K562 (cell line): Measurements from ENCODE around the gene LDAF1. TPM values are rescaled to one million over a fixed set of nuclear protein-coding genes. Genes with fewer than 3 reads are reported as not detected.
A peak's percentile ranks its signal among the peaks of the same experiment; 100 is the strongest.

Source experiments
- ATAC-seq: fragments of 200-7000 bp; cut with Tn5 transposase; 3 replicates; pipeline ENCODE4 v1.9.1; 2020; ENCODE audit warnings: moderate library complexity
- BruUV-seq: library from RNA; stranded (reverse); fragments of 400-500 nt; replicated peaks from 2 replicates; lab custom pipeline; 2021; lab: Mats Ljungman, UMichigan
- CTCF ChIA-PET: fragments of 300-600 bp; formaldehyde crosslinking; extraction: SDS; loops from one replicate; lab custom pipeline; 2021; ENCODE audit warnings: low intra/inter-chr PET ratio; lab: Yijun Ruan, JAX
- POLR2A ChIA-PET: fragments of 300-600, 350-650 bp; sonication (Branson Sonifier 250); formaldehyde crosslinking; extraction: SDS; loops from one replicate; lab custom pipeline; 2021; ENCODE audit warnings: antibody characterized with exemption, inconsistent platforms; lab: Yijun Ruan, JAX
- DNase-seq, 4 experiments: peaks; one replicate each; pipeline versions ENCODE4 v3.0.0 to v3.0.0-alpha.2; 2011 to 2018; ENCODE audit warnings: low spot score in 3 of 4, mixed read lengths in 3 of 4; ENCODE audit errors: extremely low read depth in 1 of 4
- FAIRE-seq: peaks from 2 replicates; lab custom pipeline; 2011; peaks lifted over from hg19 to GRCh38; lab: Jason Lieb, UNC
- H2AFZ ChIP-seq: 2 replicates; pipeline ENCODE4 v1.6.0; 2011; ENCODE audit warnings: low read depth, low read length, control low read depth, inconsistent platforms
- H3K27ac ChIP-seq: fragments of 200-600 bp; 3 replicates; pipeline ENCODE4 v1.8.0; 2011; ENCODE audit warnings: low read depth, mild to moderate bottlenecking, control low read depth, inconsistent platforms, low read length, moderate library complexity, mixed read lengths; ENCODE audit errors: extremely low read depth
- H3K27me3 ChIP-seq, 2 experiments: fragments of 300-600 bp in 1 of 2; 2 replicates in 1 of 2; 3 replicates in 1 of 2; pipeline versions ENCODE4 v1.6.0 to v1.8.0; 2011; ENCODE audit warnings: inconsistent platforms in 2 of 2, low read length in 2 of 2, mild to moderate bottlenecking in 1 of 2, mixed read lengths in 1 of 2, moderate library complexity in 1 of 2; ENCODE audit not compliant: control insufficient read depth in 2 of 2, insufficient read depth in 2 of 2
- H3K36me3 ChIP-seq: fragments of 300-600 bp; 3 replicates; pipeline ENCODE4 v1.8.0; 2011; ENCODE audit warnings: mild to moderate bottlenecking, low read length, inconsistent platforms; ENCODE audit not compliant: control insufficient read depth, insufficient read depth
- H3K4me1 ChIP-seq, 2 experiments: fragments of 200-600 bp in 1 of 2; replicated peaks in 1 of 2; 2 replicates in 1 of 2; 3 replicates in 1 of 2; pipeline versions ENCODE4 v1.5.1 to v1.8.0; 2011; ENCODE audit warnings: inconsistent platforms in 2 of 2, low read length in 2 of 2, mild to moderate bottlenecking in 1 of 2, mixed read lengths in 1 of 2, moderate library complexity in 1 of 2; ENCODE audit not compliant: control insufficient read depth in 2 of 2, insufficient read depth in 2 of 2
- H3K4me2 ChIP-seq: 2 replicates; pipeline ENCODE4 v1.6.1; 2011; ENCODE audit warnings: low read length, control low read depth, inconsistent platforms, mixed read lengths; ENCODE audit not compliant: insufficient read depth
- H3K4me3 ChIP-seq: fragments of 200-600 bp; sonication (generic), shearing (Covaris generic); 2 replicates; pipeline ENCODE4 v1.5.1; 2016; ENCODE audit warnings: control low read depth, inconsistent platforms
- H3K79me2 ChIP-seq: fragments of 200-600 bp; 3 replicates; pipeline ENCODE4 v1.8.0; 2011; ENCODE audit warnings: low read length, inconsistent platforms; ENCODE audit not compliant: control insufficient read depth, insufficient read depth
- H3K9ac ChIP-seq, 2 experiments: 2 replicates each; pipeline versions ENCODE4 v1.6.0 to v1.6.1; 2011; ENCODE audit warnings: low read depth in 2 of 2, low read length in 2 of 2, control low read depth in 1 of 2, inconsistent platforms in 1 of 2, mild to moderate bottlenecking in 1 of 2, mixed read lengths in 1 of 2; ENCODE audit not compliant: insufficient read depth in 1 of 2
- H3K9me1 ChIP-seq: one replicate; pipeline ENCODE4 v1.6.0; 2011; ENCODE audit warnings: inconsistent platforms, mild to moderate bottlenecking, low read length, moderate library complexity; ENCODE audit not compliant: control insufficient read depth, insufficient read depth
- H3K9me3 ChIP-seq: replicated peaks from 2 replicates; pipeline ENCODE4 v1.5.1; 2011; ENCODE audit warnings: low read depth, low read length, inconsistent platforms; ENCODE audit not compliant: control insufficient read depth, insufficient read depth
- H4K20me1 ChIP-seq: replicated peaks from 2 replicates; pipeline ENCODE4 v1.6.1; 2011; ENCODE audit warnings: low read length, inconsistent platforms, mixed read lengths; ENCODE audit not compliant: control insufficient read depth, insufficient read depth
- ADNP ChIP-seq: fragments of 200-800 bp; sonication (Bioruptor generic); IDR thresholded peaks from 2 replicates; pipeline ENCODE4 v1.6.1; 2016; ENCODE audit warnings: missing genetic modification characterization, missing compliant biosample characterization
- BCOR ChIP-seq: fragments of 450-650 bp; IDR thresholded peaks from 2 replicates; pipeline ENCODE4 v1.6.1; 2016
- KDM1A ChIP-seq, 2 experiments: fragments of 450-650 bp; IDR thresholded peaks; 2 replicates each; pipeline ENCODE4 v1.6.1; 2016; ENCODE audit warnings: mild to moderate bottlenecking in 2 of 2
- RBM25 ChIP-seq: fragments of 200-400 bp; formaldehyde crosslinking; IDR thresholded peaks from 2 replicates; pipeline ENCODE4 v1.6.1; 2018; ENCODE audit warnings: low read length, low read depth, moderate library complexity; ENCODE audit not compliant: severe bottlenecking
- ZNF324 ChIP-seq: fragments of 250-450 bp; sonication (Bioruptor Pico); IDR thresholded peaks from 2 replicates; pipeline ENCODE4 v1.4.0; 2020; ENCODE audit warnings: mild to moderate bottlenecking
- ZNF436 ChIP-seq: fragments of 250-450, 450-650 bp; sonication (Bioruptor Pico); formaldehyde crosslinking; IDR thresholded peaks from 2 replicates; pipeline ENCODE4 v1.7.0; 2020; ENCODE audit warnings: mild to moderate bottlenecking
- WGBS: fragments of 100-300 bp; shearing (Covaris generic); methylation state at CpG from one replicate; pipeline ENCODE4 v1.1.6; 2016; ENCODE audit warnings: low coverage, mixed read lengths; ENCODE audit not compliant: insufficient coverage; ENCODE audit errors: missing lambda C conversion rate; 5-methylcytosine and 5-hydroxymethylcytosine counted together
- in situ Hi-C: fragments of 300-500 bp; cut with MboI; formaldehyde crosslinking; loops from 4 replicates; pipeline ENCODE4 v1.15.0; 2018; ENCODE audit warnings: inconsistent platforms, mixed read lengths
- intact Hi-C: fragments of 100-400 bp; cut with micrococcal nuclease; formaldehyde crosslinking; loops from 2 replicates; pipeline ENCODE4 v1.14.2; 2022
- polyA plus RNA-seq, 8 experiments: library from polyadenylated mRNA; depleted of rRNA in 4 of 8; stranded (reverse) in 5 of 8; unstranded in 3 of 8; fragments of >200 nt; fragmentation: Nextera tagmentation in 2 of 8; fragmentation: Illumina TruSeq in 1 of 8; extraction: Ambion mirVana in 2 of 8; extraction: Trizol in 1 of 8; gene quantifications; 2 replicates each; pipeline versions ENCODE4 v1.2.1 to v1.2.3, GENCODE V29; 2011 to 2014; ENCODE audit warnings: inconsistent platforms in 1 of 8, missing spikeins in 1 of 8
- total RNA-seq, 7 experiments: library from RNA; depleted of rRNA in 6 of 7; stranded (reverse); fragments of >200 nt in 6 of 7; fragmentation: Illumina TruSeq in 2 of 7; extraction: Trizol in 2 of 7; gene quantifications; 2 replicates each; pipeline versions ENCODE4 v1.2.1 to v1.2.3, GENCODE V29; 2011 to 2021; ENCODE audit warnings: low replicate concordance in 1 of 7
- TF ChIP-seq, protein P1 (sequence below): fragments of 250-450 bp; sonication (Bioruptor Pico); IDR thresholded peaks from 2 replicates; pipeline ENCODE4 v1.8.0; 2022; ENCODE audit warnings: moderate library complexity, mild to moderate bottlenecking, inconsistent platforms

The LDAF1 gene
- total and polyA plus RNA-seq, 9 of the 15 experiments (the other 6 are each of a cell fraction or from before 2014, with no cell fraction given), result 7.0 to 20.1 (median 12.5) TPM

DNA sequence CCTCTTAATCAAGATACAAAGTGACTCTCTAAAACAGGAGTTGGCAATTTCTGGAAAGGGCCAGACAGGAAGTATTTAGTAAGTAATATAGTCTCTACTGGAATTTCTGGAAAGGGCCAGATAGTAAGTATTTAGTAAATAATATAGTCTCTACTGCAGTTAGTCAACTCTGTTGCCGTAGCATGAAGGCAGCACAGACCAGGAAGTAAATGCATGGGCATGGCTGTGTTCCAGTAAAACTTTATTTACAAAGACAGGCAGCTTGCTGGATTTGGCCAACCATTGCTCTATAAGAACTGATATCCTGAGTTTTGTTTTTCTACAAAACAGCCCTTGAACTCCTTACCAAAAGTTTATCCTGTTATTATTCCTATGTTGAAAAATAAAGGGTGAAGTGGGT, 16.9 kb downstream of the LDAF1 start (continued):
- TF ChIP-seq, protein P1, sequence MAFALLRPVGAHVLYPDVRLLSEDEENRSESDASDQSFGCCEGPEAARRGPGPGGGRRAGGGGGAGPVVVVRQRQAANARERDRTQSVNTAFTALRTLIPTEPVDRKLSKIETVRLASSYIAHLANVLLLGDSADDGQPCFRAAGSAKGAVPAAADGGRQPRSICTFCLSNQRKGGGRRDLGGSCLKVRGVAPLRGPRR, result no peak
- no peak for TF ChIP-seq ZNF324 (CRISPR knock-in tag)
- TF ChIP-seq, all 486 proteins: peak for 1

- Histone ChIP-seq H3K27ac (no peak overlapping the region), H3K79me2 (no peaks in the 10 kb centered on the region), H3K36me3 (peaks cover 12% of the 10 kb centered on the region; the same call in 2 of the 3 replicates), H3K4me1 (no peaks in the 10 kb centered on the region), H3K27me3 (no peaks in the 10 kb centered on the region), H3K4me3 (no peak overlapping the region), H3K9me1 (no peaks in the 10 kb centered on the region), H3K4me2 (no peak overlapping the region), H3K9me3 (0 out of 2 replicates have a peak, but pooled peaks cover 3% of the 10 kb centered on the region), H4K20me1 (no peaks in the 10 kb centered on the region), H2AFZ (no peak overlapping the region), H3K9ac (no peak overlapping the region)
- ATAC-seq, result no peak
- 75% methylated on average over 13 of the region's 13 CpGs for WGBS
- DNase-seq, result no peak
- POLR2A ChIA-PET, result interaction anchor here (0.7 kb wide), 1 partner anchor 96 kb away, joined by 3 read pairs; no protein-coding TSS in a partner anchor
- TF ChIP-seq KDM1A (IDR thresholded peaks at IDR 0.05) (0 out of 4 replicates have a peak, but pooled peaks of 1 of the 2 experiments have one; percentile 14), BCOR (peak; percentile 53; the same call in 1 of the 2 replicates), ZNF436 (CRISPR knock-in tag) (no peak), ADNP (tag) (peak; percentile 58), RBM25 (peak; percentile 72)
- TSS peak; percentile 32 for BruUV-seq
- intact Hi-C loops, result no loop called here
- FAIRE-seq, result no peak
- in situ Hi-C loops, result no loop called here
- CTCF ChIA-PET, result no interaction called here
Observed at GRCh38 chr16:21179126-21179982, 20.9 kb downstream of the LDAF1 start.
